ENCODE measurements around the gene KIRREL3.

Gene KIRREL3

DNA sequence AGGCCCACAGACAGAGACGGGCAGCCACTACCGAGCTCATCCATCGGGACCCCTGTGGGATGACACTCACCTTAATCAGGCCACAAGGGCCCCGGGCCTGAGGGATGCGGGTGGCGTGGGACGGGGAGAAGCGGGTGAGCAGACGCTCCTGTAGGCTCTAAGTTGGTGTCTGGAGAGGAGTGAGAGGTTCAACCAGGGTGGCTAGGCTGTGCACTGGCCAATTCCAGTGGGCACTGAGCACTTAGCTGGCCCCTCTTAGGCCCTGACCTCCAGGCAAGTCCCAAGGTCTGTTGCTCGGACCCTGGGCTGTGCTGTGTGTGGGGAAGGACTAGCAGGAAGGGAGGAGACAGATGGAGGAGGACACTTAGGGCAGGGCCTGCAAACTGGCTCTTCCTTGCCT lies 505.7 kb downstream of the KIRREL3 start:
- TF ChIP-seq, protein P1, sequence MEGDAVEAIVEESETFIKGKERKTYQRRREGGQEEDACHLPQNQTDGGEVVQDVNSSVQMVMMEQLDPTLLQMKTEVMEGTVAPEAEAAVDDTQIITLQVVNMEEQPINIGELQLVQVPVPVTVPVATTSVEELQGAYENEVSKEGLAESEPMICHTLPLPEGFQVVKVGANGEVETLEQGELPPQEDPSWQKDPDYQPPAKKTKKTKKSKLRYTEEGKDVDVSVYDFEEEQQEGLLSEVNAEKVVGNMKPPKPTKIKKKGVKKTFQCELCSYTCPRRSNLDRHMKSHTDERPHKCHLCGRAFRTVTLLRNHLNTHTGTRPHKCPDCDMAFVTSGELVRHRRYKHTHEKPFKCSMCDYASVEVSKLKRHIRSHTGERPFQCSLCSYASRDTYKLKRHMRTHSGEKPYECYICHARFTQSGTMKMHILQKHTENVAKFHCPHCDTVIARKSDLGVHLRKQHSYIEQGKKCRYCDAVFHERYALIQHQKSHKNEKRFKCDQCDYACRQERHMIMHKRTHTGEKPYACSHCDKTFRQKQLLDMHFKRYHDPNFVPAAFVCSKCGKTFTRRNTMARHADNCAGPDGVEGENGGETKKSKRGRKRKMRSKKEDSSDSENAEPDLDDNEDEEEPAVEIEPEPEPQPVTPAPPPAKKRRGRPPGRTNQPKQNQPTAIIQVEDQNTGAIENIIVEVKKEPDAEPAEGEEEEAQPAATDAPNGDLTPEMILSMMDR (IDR thresholded peaks at IDR 0.05; ENCODE audit: low read depth, low read length), result no peak

DNA sequence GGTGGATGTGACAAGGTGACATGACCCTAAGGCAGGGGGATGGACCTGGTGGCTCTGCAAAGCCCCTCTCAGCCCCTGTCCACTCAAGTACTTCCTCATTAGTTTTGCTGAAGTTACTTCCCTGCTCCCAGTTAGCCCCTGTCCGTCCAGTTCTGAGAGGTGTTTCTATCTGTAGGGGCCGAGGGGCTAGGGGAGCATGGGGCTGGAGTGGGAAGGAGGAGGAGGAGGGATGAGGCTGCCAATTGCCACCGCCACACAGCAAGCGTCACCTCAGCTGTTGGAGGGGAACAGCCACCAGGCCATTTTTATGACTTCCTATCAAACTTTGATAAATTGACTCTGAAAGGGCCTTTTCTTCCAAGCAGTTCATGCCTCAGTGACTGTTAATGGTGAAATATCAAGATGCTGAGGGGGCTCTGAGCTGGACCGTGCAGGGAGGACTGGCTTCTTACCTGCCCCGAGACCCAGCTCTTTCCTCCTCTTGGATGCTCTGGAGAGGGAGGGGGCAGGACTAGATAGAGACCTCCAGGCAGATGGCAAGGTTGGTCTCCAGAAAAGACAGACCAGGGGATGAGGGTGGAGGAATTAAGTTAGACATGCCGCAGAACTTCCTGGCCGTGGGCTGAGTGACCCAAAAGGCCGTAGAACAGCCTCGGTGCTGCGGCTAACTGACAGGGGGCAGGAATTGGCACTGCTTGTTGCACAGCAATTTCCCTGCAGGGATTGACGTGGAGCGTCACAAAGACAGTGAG lies 508.1 kb downstream of the KIRREL3 start:
- in situ Hi-C loops (cut with HindIII; ENCODE audit: low sequenced_read_pairs), result no loop called here

More for the DNA sequence above, 505.7 kb downstream of the KIRREL3 start:
- no peak for DNase-seq (ENCODE audit: low read depth, low spot score)
- in situ Hi-C loops (cut with HindIII; ENCODE audit: low sequenced_read_pairs), result no loop called here
- no peak overlapping the region for H3K4me3 ChIP-seq (ENCODE audit: low read depth, low read length)

DNA sequence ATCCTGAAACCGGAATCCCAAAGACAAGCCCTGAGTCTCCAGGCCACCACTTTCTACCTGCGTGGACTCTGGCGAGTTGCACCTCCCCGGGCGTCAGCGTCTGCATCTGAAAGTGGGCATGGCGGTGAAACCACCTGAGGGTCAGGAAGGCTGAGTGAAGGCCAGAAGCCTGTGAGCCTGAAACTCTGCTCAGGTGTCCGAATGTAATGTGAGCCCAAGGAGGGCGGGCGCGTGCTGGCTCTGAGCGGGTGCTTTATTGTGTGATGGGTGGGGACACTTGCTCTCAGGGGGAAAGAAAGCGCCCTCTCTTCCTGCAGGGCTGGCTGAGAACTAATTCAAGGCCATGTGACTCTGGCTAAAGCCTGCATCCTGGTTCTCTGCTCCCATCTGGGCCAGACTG lies 509.5 kb downstream of the KIRREL3 start:
- in situ Hi-C loops (cut with HindIII; ENCODE audit: low sequenced_read_pairs), result no loop called here
- no peak for DNase-seq (ENCODE audit: low read depth, low spot score)
- H3K4me3 ChIP-seq (ENCODE audit: low read depth, low read length), result no peak overlapping the region
- TF ChIP-seq, protein P1 (IDR thresholded peaks at IDR 0.05; ENCODE audit: low read depth, low read length), result no peak

More for the DNA sequence above, 508.1 kb downstream of the KIRREL3 start:
- no peak for DNase-seq (ENCODE audit: low read depth, low spot score)
- TF ChIP-seq, protein P1 (IDR thresholded peaks at IDR 0.05; ENCODE audit: low read depth, low read length), result no peak
- no peak overlapping the region for H3K4me3 ChIP-seq (ENCODE audit: low read depth, low read length)

DNA sequence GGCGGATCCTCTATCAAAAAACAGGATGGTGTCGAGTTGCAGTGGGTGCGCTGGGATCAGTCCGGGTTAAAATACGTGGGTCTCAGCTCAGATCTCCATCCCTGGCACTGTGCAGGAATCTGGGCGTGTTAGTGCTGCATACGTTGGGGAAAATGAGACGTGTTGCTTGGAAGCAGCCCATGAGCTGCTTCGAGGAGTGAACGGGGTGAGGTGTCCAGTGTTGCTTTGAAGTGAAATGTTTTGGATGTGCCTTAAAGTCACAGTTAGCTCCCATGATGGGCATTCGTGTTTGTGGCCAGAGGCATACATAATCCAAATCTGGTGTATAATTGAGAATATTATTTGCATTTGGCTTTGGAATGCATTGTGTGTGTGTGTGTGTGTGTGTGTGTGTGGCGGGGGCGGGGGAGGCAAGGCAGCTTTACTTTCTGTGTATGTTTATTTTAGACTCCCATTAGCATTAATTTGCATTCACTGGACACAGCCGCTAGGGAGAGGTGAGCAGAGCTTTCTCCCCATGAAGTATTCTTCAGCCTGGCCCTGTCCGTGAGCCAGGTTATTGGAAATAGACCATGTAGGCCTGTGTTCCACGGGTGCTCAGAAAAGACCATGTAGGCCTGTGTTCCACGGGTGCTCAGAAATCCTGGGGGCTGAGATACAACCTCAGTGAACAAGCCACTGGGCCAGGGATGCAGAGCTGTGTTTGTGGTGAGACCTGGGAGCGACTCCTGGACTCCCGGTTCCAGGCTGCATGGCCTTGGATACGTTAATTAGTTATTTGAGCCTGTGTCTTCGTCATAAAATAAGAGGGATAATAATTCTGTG lies 510.5 kb downstream of the KIRREL3 start:
- TF ChIP-seq, protein P1 (IDR thresholded peaks at IDR 0.05; ENCODE audit: low read depth, low read length), result no peak
- no peak for DNase-seq (ENCODE audit: low read depth, low spot score)
- in situ Hi-C loops (cut with HindIII; ENCODE audit: low sequenced_read_pairs), result no loop called here

DNA sequence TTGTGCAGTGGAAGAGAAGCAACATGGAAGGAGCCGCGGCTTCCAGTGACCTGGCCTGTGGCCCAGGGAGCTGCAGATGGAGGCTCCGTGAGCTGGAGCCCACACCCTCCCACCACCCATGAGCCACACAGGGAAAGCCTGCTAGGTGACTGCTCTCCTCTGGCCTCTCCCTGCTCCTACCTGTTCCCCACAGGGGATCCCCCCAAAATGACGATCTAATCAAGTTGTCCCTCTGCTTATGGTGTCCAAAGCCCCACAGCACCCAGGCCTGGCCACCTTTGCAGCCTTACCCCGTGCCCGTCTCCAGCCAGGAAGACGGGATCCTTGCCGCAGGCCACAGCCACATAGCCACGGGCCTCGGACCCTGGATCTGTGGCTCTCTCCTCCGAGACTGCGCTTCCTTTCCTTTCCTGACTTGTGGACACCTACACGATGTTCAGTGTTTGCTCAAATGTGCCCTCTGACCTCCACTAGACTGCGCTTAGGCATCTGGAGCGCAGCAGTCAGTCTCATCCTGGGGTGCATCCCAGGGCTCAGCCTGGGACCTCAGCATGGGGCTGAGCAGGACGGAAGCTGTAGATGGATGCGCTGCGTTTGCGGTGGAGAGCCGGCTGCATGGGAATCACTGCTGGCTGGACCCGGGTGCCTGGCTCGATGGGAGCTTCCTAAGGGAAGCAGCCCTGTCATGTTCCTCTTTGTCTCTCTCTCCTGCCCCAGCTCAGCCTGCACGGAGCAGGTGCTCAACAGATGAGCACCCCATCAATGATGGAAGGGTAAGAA lies 511.8 kb downstream of the KIRREL3 start:
- no peak overlapping the region for H3K4me3 ChIP-seq (ENCODE audit: low read depth, low read length)
- TF ChIP-seq, protein P1 (IDR thresholded peaks at IDR 0.05; ENCODE audit: low read depth, low read length), result no peak
- in situ Hi-C loops (cut with HindIII; ENCODE audit: low sequenced_read_pairs), result no loop called here
- no peak for DNase-seq (ENCODE audit: low read depth, low spot score)

More for the DNA sequence above, 510.5 kb downstream of the KIRREL3 start:
- H3K4me3 ChIP-seq (ENCODE audit: low read depth, low read length), result no peak overlapping the region

DNA sequence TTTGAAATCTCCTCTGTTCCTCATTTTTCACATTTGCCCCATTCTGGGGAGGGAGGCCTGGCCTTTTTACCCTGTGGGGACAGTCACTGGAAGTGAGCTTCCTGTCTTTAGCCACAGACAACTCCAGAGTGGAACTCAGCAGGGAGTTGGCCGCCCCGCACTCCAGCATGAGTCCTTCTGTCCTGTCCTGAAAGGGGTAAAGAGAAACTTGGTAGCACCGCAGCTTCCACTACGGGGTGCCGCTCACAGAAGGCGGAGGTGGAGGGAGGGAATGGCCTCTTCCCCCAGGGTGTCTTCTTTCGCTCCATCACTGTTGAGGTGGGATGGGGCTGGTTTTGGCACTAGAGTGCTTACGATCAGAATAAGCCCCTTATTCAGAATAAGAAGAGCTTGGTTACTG lies 512.9 kb downstream of the KIRREL3 start:
- in situ Hi-C loops (cut with HindIII; ENCODE audit: low sequenced_read_pairs), result no loop called here
- no peak for DNase-seq (ENCODE audit: low read depth, low spot score)
- TF ChIP-seq, protein P1 (IDR thresholded peaks at IDR 0.05; ENCODE audit: low read depth, low read length), result no peak
- no peak overlapping the region for H3K4me3 ChIP-seq (ENCODE audit: low read depth, low read length)

All from astrocyte of the spinal cord (primary cell).